ENCODE measurements around the gene BRD9.
"Not testable (repeated sequence)": the region's sequence is repeated elsewhere in the genome, so short reads cannot be mapped to it uniquely, and the experiment has no call there.

DNA sequence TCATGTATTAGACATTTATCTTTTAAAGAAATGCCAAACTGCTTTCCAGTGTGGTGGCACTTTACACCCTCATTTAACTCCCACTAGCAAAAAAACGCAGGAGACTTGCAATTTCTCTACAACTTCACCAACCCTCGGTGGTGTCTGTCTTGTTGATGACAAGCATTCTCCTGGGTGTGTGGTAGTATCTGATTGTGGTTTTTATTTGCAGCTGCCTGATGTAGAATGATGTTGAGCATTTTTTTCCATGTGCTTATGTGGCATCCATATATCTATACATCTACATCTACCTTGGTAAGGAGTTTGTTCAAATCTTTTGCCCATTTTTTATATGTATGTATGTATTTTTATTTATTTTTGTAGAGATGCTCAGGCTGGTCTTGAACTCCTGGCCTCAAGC lies 58.6 kb downstream of the BRD9 start:
- TF ChIP-seq, protein P1, sequence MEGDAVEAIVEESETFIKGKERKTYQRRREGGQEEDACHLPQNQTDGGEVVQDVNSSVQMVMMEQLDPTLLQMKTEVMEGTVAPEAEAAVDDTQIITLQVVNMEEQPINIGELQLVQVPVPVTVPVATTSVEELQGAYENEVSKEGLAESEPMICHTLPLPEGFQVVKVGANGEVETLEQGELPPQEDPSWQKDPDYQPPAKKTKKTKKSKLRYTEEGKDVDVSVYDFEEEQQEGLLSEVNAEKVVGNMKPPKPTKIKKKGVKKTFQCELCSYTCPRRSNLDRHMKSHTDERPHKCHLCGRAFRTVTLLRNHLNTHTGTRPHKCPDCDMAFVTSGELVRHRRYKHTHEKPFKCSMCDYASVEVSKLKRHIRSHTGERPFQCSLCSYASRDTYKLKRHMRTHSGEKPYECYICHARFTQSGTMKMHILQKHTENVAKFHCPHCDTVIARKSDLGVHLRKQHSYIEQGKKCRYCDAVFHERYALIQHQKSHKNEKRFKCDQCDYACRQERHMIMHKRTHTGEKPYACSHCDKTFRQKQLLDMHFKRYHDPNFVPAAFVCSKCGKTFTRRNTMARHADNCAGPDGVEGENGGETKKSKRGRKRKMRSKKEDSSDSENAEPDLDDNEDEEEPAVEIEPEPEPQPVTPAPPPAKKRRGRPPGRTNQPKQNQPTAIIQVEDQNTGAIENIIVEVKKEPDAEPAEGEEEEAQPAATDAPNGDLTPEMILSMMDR (IDR thresholded peaks at IDR 0.05): not testable (repeated sequence)
- TF ChIP-seq POLR2AphosphoS5, POLR2A, EP300 (IDR thresholded peaks at IDR 0.05): not testable (repeated sequence)

Measured in gastroesophageal sphincter (tissue), 3 donors.